Measurements from ENCODE around the gene COQ8A. TPM values are rescaled to one million over a fixed set of nuclear protein-coding genes. Genes with fewer than 3 reads are reported as not detected.

The COQ8A gene
- total RNA-seq, 4 donors from 2014 or later: 53.2 to 94.0 (median 80.8) TPM

DNA sequence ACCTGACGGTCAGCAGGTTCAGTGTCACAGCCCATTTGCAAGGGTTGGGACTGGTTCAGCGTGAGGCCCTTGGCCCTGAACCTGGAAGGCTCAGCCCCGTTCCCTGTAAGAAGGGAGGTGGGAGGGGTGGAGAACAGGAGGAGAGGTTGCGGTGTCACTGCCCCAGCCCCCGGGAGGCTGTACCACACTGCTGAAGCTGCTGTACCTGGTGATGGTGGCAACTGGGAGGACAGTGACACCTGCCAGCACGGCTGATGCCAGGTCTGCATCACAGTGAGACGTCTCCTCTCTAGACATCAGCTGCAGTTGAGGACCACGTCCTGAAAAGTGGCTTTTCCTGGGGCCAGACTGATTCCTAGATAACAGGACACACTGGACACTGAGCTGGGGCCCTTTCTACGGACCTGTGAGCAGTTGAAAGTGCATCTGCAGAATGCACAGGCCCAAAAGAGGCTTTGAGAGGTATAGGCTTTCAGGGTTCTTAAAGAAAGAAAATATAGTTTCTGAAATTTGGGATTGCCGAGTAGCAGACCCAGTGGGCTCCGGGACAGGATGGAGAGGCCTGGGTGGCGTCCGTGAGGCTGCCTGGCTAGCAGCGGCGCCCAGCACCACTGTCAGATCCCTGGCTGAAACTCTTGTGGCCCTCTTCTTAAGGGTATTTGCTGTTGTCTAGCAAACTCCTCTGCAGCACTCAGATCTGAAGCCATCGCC lies 47.7 kb downstream of the COQ8A start:
- Histone ChIP-seq H3K4me1 (peaks cover 0 to 50% (median 6%) of the 10 kb centered on the region in 3 donors), H3K4me3 (no peak overlapping the region), H3K36me3 (peaks cover 0 to 56% of the 10 kb centered on the region in 2 donors), H3K9me3 (no peaks in the 10 kb centered on the region), H3K27me3 (no peaks in the 10 kb centered on the region), H3K27ac (peak overlapping the region in 3 of 4 donors; percentile 58 to 80 (median 75))
- no peak for ATAC-seq
- 70 to 74% methylated on average over 2 to 10 of the region's 16 CpGs for WGBS, 2 donors (ENCODE audit: low coverage in 1 of 2)
- no peak for TF ChIP-seq POLR2A (IDR thresholded peaks at IDR 0.05)
- TF ChIP-seq, protein P1, sequence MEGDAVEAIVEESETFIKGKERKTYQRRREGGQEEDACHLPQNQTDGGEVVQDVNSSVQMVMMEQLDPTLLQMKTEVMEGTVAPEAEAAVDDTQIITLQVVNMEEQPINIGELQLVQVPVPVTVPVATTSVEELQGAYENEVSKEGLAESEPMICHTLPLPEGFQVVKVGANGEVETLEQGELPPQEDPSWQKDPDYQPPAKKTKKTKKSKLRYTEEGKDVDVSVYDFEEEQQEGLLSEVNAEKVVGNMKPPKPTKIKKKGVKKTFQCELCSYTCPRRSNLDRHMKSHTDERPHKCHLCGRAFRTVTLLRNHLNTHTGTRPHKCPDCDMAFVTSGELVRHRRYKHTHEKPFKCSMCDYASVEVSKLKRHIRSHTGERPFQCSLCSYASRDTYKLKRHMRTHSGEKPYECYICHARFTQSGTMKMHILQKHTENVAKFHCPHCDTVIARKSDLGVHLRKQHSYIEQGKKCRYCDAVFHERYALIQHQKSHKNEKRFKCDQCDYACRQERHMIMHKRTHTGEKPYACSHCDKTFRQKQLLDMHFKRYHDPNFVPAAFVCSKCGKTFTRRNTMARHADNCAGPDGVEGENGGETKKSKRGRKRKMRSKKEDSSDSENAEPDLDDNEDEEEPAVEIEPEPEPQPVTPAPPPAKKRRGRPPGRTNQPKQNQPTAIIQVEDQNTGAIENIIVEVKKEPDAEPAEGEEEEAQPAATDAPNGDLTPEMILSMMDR (IDR thresholded peaks at IDR 0.05): no peak
- TF ChIP-seq EP300 (IDR thresholded peaks at IDR 0.05): no peak
- no peak for TF ChIP-seq POLR2AphosphoS5 (IDR thresholded peaks at IDR 0.05)

DNA sequence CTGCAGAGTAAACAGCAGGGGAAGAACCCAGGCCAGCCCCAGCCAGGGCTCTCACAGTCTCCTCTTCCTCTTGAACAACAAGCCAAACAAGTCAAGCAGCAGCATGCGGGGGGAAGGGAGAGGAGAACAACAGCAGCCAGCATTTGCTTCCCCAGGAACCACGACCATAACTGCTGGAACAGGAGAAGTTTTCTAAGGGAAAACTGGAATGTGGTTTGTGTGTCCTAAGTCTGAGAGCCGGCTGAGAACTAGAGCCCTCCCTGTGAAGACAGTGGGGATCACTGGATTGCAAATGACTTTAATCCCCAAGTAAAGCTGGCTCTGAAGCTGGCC lies 48.2 kb downstream of the COQ8A start:
- WGBS, 2 donors (ENCODE audit: low coverage in 1 of 2): 21% methylated on average over 2 of the region's 3 CpGs; no CpG with 5 or more reads in 1 of the 2 donors
- no peaks in the 10 kb centered on the region for H3K9me3 ChIP-seq
- ATAC-seq: no peak
- H3K4me1 ChIP-seq: peaks cover 0 to 51% (median 6%) of the 10 kb centered on the region in 3 donors
- no peak overlapping the region for H3K4me3 ChIP-seq
- peak overlapping the region in 3 of 4 donors; percentile 58 to 80 (median 75) for H3K27ac ChIP-seq
- no peaks in the 10 kb centered on the region for H3K27me3 ChIP-seq
- TF ChIP-seq, protein P1 (IDR thresholded peaks at IDR 0.05): no peak
- peaks cover 0 to 51% of the 10 kb centered on the region in 2 donors for H3K36me3 ChIP-seq

- H3K27ac ChIP-seq: peak overlapping the region; percentile 49 to 80 (median 66)
- ATAC-seq: no peak
- H3K4me3 ChIP-seq: no peak overlapping the region
- TF ChIP-seq, protein P1 (IDR thresholded peaks at IDR 0.05): no peak
- peak; percentile 25 for TF ChIP-seq POLR2AphosphoS5 (IDR thresholded peaks at IDR 0.05)
- H3K9me3 ChIP-seq: no peaks in the 10 kb centered on the region
- WGBS, 2 donors (ENCODE audit: low coverage in 1 of 2): 37% methylated on average over 8 to 11 of the region's 12 CpGs
- H3K36me3 ChIP-seq: peaks cover 0 to 45% of the 10 kb centered on the region in 2 donors
- H3K4me1 ChIP-seq: peaks cover 0 to 61% (median 6%) of the 10 kb centered on the region in 3 donors
- no peaks in the 10 kb centered on the region for H3K27me3 ChIP-seq
Measured at GRCh38 chr1:226989085-226989920, 49.2 kb downstream of the COQ8A start.

DNA sequence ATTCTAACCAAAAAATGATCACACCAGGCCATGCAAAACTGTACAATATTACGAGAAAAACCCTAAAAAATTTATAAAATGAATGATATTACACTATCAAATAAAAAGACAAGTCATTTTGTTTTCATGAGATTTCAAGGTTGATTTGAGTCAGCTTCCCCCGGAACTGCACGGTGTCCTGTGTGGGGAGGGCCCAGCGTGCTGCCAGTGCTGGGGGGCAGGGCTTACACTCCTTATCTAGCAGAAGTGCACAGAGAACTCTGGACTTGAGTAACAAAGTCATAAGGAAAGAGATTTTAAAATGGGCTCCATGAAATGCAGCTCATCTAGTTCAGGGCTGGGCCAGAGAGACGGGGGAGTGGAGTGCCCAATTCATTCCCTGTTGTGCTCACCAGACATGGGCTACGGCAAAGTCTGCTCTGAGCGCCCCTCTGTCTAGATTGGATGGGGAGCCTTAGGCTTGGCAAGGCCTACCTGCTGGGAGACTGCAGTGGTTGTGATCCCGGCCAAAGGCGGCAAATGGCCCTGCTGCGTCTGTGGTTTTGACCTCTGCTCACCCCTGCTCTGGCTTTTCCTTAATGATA lies 50.1 kb downstream of the COQ8A start:
- H3K9me3 ChIP-seq: no peaks in the 10 kb centered on the region
- peak overlapping the region in 3 of 4 donors; percentile 58 to 80 (median 75) for H3K27ac ChIP-seq
- no peak overlapping the region for H3K4me3 ChIP-seq
- peaks cover 0 to 71% (median 6%) of the 10 kb centered on the region in 3 donors for H3K4me1 ChIP-seq
- peaks cover 0 to 41% of the 10 kb centered on the region in 2 donors for H3K36me3 ChIP-seq
- 46 to 53% methylated on average over 5 of the region's 10 CpGs for WGBS, 2 donors (ENCODE audit: low coverage in 1 of 2)
- no peak for TF ChIP-seq POLR2AphosphoS5 (IDR thresholded peaks at IDR 0.05)
- TF ChIP-seq, protein P1 (IDR thresholded peaks at IDR 0.05): no peak
- no peak for TF ChIP-seq EP300 (IDR thresholded peaks at IDR 0.05)
- no peak for TF ChIP-seq POLR2A (IDR thresholded peaks at IDR 0.05)
- no peak for ATAC-seq
- H3K27me3 ChIP-seq: no peaks in the 10 kb centered on the region

All from gastroesophageal sphincter (tissue), 4 donors.